K562 (cell line): ENCODE data around the gene CDHR1. TPM values are rescaled to one million over a fixed set of nuclear protein-coding genes. Genes with fewer than 3 reads are reported as not detected.

Experiments
- CTBP1 ChIP-seq: fragments of 450-650 bp; IDR thresholded peaks from 2 replicates; pipeline ENCODE4 v1.6.1; 2016; ENCODE audit warnings: borderline replicate concordance
- EHMT2 ChIP-seq: fragments of 450-650 bp; IDR thresholded peaks from 2 replicates; pipeline ENCODE4 v1.6.1; 2018; ENCODE audit warnings: antibody characterized with exemption
- FOXP1 ChIP-seq: sonication (generic); formaldehyde crosslinking; IDR thresholded peaks from 2 replicates; pipeline ENCODE4 v1.8.0; 2022; ENCODE audit warnings: mild to moderate bottlenecking, missing genetic modification reagents
- HLTF ChIP-seq: fragments of 450-650 bp; IDR thresholded peaks from 2 replicates; pipeline ENCODE4 v1.6.1; 2016
- JUND ChIP-seq, 2 experiments: IDR thresholded peaks; 2 replicates in 1 of 2; 3 replicates in 1 of 2; pipeline ENCODE4 v1.6.1; 2011; ENCODE audit warnings: borderline replicate concordance in 2 of 2, low read depth in 2 of 2, low read length in 2 of 2, improper control_type of control experiment in 1 of 2, missing biosample characterization in 1 of 2, missing genetic modification characterization in 1 of 2, missing genetic modification reagents in 1 of 2
- NBN ChIP-seq: fragments of 450-650 bp; IDR thresholded peaks from 2 replicates; pipeline ENCODE4 v1.6.1; 2016; ENCODE audit warnings: low read depth, mild to moderate bottlenecking
- POLR2AphosphoS5 ChIP-seq: IDR thresholded peaks from 2 replicates; pipeline ENCODE4 v1.6.1; 2011; ENCODE audit warnings: mild to moderate bottlenecking, low read depth, low read length, moderate library complexity; ENCODE audit not compliant: control insufficient read depth, insufficient read depth
- PRMT5 ChIP-seq: sonication (generic); formaldehyde crosslinking; IDR thresholded peaks from 2 replicates; pipeline ENCODE4 v1.5.0; 2020; ENCODE audit warnings: missing genetic modification reagents
- RREB1 ChIP-seq: fragments of 250-450 bp; sonication (Bioruptor Pico); IDR thresholded peaks from 2 replicates; pipeline ENCODE4 v1.4.0; 2020
- STAG1 ChIP-seq: sonication (generic); formaldehyde crosslinking; IDR thresholded peaks from 2 replicates; pipeline ENCODE4 v1.5.0; 2020; ENCODE audit warnings: missing genetic modification reagents, borderline replicate concordance
- SUPT5H ChIP-seq: fragments of 450-650 bp; IDR thresholded peaks from 2 replicates; pipeline ENCODE4 v1.6.1; 2016
- ZBTB26 ChIP-seq: fragments of 450-650 bp; formaldehyde crosslinking; IDR thresholded peaks from 2 replicates; pipeline ENCODE4 v1.4.0; 2022; ENCODE audit warnings: missing genetic modification characterization
- ZNF75A ChIP-seq: fragments of 450-650 bp; formaldehyde crosslinking; IDR thresholded peaks from 2 replicates; pipeline ENCODE4 v1.4.0; 2020; ENCODE audit warnings: mild to moderate bottlenecking
- polyA plus RNA-seq, 8 experiments: library from polyadenylated mRNA; depleted of rRNA in 4 of 8; stranded (reverse) in 5 of 8; unstranded in 3 of 8; fragments of >200 nt; fragmentation: Nextera tagmentation in 2 of 8; fragmentation: Illumina TruSeq in 1 of 8; extraction: Ambion mirVana in 2 of 8; extraction: Trizol in 1 of 8; gene quantifications; 2 replicates each; pipeline versions ENCODE4 v1.2.1 to v1.2.3, GENCODE V29; 2011 to 2014; ENCODE audit warnings: inconsistent platforms in 1 of 8, missing spikeins in 1 of 8
- total RNA-seq, 7 experiments: library from RNA; depleted of rRNA in 6 of 7; stranded (reverse); fragments of >200 nt in 6 of 7; fragmentation: Illumina TruSeq in 2 of 7; extraction: Trizol in 2 of 7; gene quantifications; 2 replicates each; pipeline versions ENCODE4 v1.2.1 to v1.2.3, GENCODE V29; 2011 to 2021; ENCODE audit warnings: low replicate concordance in 1 of 7
- TF ChIP-seq, protein P1 (sequence below): fragments of 250-450 bp; sonication (Bioruptor Pico); IDR thresholded peaks from 2 replicates; pipeline ENCODE4 v1.8.0; 2022; ENCODE audit warnings: moderate library complexity, mild to moderate bottlenecking, inconsistent platforms

Gene CDHR1
- total and polyA plus RNA-seq, 9 of the 15 experiments (the other 6 are each of a cell fraction or from before 2014, with no cell fraction given), result 0.03 to 0.99 (median 0.20) TPM

DNA sequence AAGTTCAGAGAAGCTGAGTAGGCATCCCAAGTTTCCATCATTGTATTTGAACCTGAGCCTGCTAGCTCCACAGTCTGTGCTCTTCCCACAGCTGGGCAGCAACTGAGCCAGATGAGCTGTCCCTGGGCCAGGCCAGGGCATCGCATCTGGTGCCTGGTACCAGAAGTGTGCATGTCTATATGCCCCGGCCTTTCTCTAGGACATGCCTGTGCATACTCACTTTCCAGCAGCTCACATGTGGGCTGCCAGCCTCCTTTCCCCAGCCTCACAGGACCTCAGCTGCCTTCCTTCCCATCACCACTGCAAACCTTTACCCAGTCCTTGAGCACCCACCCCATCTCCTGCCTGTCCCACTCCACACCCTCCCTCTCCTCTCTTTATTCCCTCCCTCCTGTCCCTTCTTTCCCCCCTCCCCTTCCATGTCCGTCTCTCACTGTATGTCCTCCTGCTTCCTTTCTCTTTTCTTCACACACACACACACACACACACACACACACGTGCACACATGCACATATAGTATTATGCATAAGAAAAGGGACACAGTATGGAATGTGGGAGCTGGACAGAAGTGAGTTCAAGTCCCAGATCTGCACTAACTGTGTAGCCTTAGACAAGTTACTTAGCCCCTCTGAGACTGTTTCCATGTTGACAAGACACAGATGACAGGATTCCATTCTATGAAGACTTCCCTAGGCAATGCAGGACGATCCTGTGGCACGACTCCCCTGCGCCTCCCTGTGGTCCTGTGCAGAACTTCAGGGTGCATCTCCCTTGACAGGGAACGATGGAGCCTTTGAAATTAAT, 10.9 kb downstream of the CDHR1 start (continued):
- TF ChIP-seq, protein P1, sequence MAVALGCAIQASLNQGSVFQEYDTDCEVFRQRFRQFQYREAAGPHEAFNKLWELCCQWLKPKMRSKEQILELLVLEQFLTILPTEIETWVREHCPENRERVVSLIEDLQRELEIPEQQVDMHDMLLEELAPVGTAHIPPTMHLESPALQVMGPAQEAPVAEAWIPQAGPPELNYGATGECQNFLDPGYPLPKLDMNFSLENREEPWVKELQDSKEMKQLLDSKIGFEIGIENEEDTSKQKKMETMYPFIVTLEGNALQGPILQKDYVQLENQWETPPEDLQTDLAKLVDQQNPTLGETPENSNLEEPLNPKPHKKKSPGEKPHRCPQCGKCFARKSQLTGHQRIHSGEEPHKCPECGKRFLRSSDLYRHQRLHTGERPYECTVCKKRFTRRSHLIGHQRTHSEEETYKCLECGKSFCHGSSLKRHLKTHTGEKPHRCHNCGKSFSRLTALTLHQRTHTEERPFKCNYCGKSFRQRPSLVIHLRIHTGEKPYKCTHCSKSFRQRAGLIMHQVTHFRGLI (CRISPR knock-in tag), result no peak
- TF ChIP-seq STAG1 (CRISPR knock-in tag) (peak; percentile 12; the same call in 1 of the 2 replicates), POLR2AphosphoS5 (no peak), EHMT2 (peak; percentile 34; the same call in 1 of the 2 replicates), ZBTB26 (0 out of 2 replicates have a peak, but pooled peaks have one; percentile 68), ZNF75A (no peak), NBN (no peak), SUPT5H (no peak), PRMT5 (CRISPR knock-in tag) (no peak), HLTF (0 out of 2 replicates have a peak, but pooled peaks have one; percentile 27), CTBP1 (peak; percentile 59; the same call in 1 of the 2 replicates), FOXP1 (no peak), JUND (IDR thresholded peaks at IDR 0.05; ENCODE audit: borderline replicate concordance, low read depth, low read length) (peak; percentile 38; the same call in 1 of the 2 replicates), JUND (tag; IDR thresholded peaks at IDR 0.05; ENCODE audit: borderline replicate concordance, low read depth, low read length) (no peak), RREB1 (CRISPR knock-in tag) (no peak)
